HUDEP-2 (cell line): Measurements from ENCODE around the gene NFKBIB.
"Not testable (repeated sequence)": the region's sequence is repeated elsewhere in the genome, so short reads cannot be mapped to it uniquely, and the experiment has no call there.

Experiments
- DNase-seq, 76 experiments: peaks; one replicate each; lab custom pipeline; 2025; ENCODE audit not compliant: unreplicated experiment in 76 of 76; lab: John Stamatoyannopoulos, UW

The NFKBIB gene

GRCh38 chr19:38873400-38873799 is 26.4 kb upstream of the NFKBIB start:
- DNase-seq, result not testable (repeated sequence)

GRCh38 chr19:38875656-38876395 is 23.9 kb upstream of the NFKBIB start:
- DNase-seq, result no peak

- DNase-seq, result peak in 32 of 76 experiments; percentile 13 to 65 (median 40)
These were observed 21.8 kb upstream of the NFKBIB start, which contains the start of gene RINL for GRCh38 chr19:38877781-38878574. Gene RINL (minus strand): TSS chr19:38878275. CDS start chr19:38876742, 1,533 bp downstream.

GRCh38 chr19:38878575-38879399 is 21.0 kb upstream of the NFKBIB start:
- peak in 3 of 76 experiments; percentile 11 to 49 (median 32) for DNase-seq

GRCh38 chr19:38879400-38879751 is 20.4 kb upstream of the NFKBIB start:
- DNase-seq, result no peak

- DNase-seq, result no peak
These were observed 19.5 kb upstream of the NFKBIB start for GRCh38 chr19:38880076-38880881.

- DNase-seq, result no peak
These were observed 18.7 kb upstream of the NFKBIB start for GRCh38 chr19:38880882-38881609.

- DNase-seq, result no peak
These were observed 16.5 kb upstream of the NFKBIB start for GRCh38 chr19:38883286-38883685.

GRCh38 chr19:38884691-38885090 is 15.1 kb upstream of the NFKBIB start:
- DNase-seq, result not testable (repeated sequence)

- DNase-seq, result no peak
These were observed 10.9 kb upstream of the NFKBIB start for GRCh38 chr19:38888876-38889275.

- no peak for DNase-seq
These were observed 10.0 kb upstream of the NFKBIB start for GRCh38 chr19:38889803-38890202.

GRCh38 chr19:38890686-38891085 is 9.1 kb upstream of the NFKBIB start:
- DNase-seq, result no peak

GRCh38 chr19:38891771-38892170 is 8.0 kb upstream of the NFKBIB start:
- no peak for DNase-seq

GRCh38 chr19:38892841-38893240 is 6.9 kb upstream of the NFKBIB start:
- no peak for DNase-seq

GRCh38 chr19:38893341-38893771 is 6.4 kb upstream of the NFKBIB start:
- no peak for DNase-seq

GRCh38 chr19:38894968-38895367 is 4.8 kb upstream of the NFKBIB start:
- DNase-seq, result no peak

GRCh38 chr19:38898788-38899446 is 852 bp upstream of the NFKBIB start:
- DNase-seq, result no peak

- DNase-seq, result peak in 1 of 76 experiments; percentile 61
These were observed 447 bp downstream of the NFKBIB start for GRCh38 chr19:38900202-38900629.

- no peak for DNase-seq
These were observed 998 bp downstream of the NFKBIB start for GRCh38 chr19:38900743-38901190.
